ENCODE results near the gene PSPN.

DNA sequence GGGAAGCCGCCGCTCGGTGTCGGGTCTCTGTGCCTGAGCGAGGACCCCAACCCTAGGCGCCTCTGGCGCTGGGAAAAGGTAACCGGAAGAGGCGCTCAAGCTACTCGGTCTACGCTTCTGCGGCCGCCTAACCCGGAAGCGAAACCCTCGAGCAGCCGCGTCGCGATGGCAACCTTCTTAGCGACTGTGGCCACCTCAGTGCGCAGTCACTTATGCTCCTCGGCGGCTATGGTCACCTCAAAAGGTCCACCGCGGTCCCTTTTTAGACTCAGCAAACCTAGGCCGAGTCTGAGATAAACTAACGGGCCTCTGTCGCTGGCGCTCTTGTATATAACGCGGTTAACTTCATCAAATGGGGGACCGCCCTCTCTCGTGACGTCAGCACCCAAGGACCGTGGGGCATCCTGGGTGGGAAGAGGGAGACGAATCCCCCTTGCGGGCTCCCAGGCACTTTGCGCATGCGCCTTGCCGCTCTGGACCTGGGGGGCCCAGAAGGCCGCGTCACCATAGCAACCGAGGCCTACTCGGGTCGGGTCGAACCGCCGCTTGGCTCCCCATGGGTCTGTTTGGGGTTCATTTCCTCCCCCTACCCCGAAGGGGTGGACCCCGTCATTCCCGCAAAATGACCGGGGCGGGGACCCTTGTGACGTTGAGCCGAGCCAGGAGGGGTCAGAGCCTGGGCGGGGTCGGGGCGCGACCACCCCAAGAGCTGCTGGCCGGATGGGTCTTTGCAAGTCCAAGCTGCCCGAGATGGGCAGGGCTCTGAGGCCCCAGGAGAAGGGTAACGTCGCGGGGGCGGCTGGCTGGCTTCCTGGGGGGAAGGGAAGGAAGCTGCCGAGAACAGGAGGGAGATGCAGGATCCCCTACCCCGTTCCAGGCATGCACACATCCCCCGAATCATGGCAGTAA is 17.6 kb upstream of the PSPN start, which contains the start of gene GTF2F1:
- TF ChIP-seq EZH2 (IDR thresholded peaks at IDR 0.05; ENCODE audit: borderline replicate concordance, insufficient read depth, low read depth, low read length, poor library complexity, severe bottlenecking) = no peak
- TF ChIP-seq, protein P1, sequence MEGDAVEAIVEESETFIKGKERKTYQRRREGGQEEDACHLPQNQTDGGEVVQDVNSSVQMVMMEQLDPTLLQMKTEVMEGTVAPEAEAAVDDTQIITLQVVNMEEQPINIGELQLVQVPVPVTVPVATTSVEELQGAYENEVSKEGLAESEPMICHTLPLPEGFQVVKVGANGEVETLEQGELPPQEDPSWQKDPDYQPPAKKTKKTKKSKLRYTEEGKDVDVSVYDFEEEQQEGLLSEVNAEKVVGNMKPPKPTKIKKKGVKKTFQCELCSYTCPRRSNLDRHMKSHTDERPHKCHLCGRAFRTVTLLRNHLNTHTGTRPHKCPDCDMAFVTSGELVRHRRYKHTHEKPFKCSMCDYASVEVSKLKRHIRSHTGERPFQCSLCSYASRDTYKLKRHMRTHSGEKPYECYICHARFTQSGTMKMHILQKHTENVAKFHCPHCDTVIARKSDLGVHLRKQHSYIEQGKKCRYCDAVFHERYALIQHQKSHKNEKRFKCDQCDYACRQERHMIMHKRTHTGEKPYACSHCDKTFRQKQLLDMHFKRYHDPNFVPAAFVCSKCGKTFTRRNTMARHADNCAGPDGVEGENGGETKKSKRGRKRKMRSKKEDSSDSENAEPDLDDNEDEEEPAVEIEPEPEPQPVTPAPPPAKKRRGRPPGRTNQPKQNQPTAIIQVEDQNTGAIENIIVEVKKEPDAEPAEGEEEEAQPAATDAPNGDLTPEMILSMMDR (IDR thresholded peaks at IDR 0.05) = no peak

All from B cell (primary cell).